T47D (cell line): ENCODE measurements around the gene PGAP3.
A peak's percentile ranks its signal among the peaks of the same experiment; 100 is the strongest.

Experiments
- DNase-seq, 2 experiments: peaks; one replicate each; pipeline versions ENCODE4 v3.0.0 to v3.0.0-alpha.2; 2011 to 2012; ENCODE audit warnings: low read depth in 1 of 2, low spot score in 1 of 2
- JUND ChIP-seq: IDR thresholded peaks from 2 replicates; pipeline ENCODE4 v1.6.1; 2012; ENCODE audit warnings: low read depth
- in situ Hi-C: cut with HindIII; loops from 2 replicates; pipeline ENCODE4 v1.10.0; 2016; ENCODE audit warnings: low sequenced_read_pairs, low pct_unique_long_range_greater_than_20kb

PGAP3 gene

DNA sequence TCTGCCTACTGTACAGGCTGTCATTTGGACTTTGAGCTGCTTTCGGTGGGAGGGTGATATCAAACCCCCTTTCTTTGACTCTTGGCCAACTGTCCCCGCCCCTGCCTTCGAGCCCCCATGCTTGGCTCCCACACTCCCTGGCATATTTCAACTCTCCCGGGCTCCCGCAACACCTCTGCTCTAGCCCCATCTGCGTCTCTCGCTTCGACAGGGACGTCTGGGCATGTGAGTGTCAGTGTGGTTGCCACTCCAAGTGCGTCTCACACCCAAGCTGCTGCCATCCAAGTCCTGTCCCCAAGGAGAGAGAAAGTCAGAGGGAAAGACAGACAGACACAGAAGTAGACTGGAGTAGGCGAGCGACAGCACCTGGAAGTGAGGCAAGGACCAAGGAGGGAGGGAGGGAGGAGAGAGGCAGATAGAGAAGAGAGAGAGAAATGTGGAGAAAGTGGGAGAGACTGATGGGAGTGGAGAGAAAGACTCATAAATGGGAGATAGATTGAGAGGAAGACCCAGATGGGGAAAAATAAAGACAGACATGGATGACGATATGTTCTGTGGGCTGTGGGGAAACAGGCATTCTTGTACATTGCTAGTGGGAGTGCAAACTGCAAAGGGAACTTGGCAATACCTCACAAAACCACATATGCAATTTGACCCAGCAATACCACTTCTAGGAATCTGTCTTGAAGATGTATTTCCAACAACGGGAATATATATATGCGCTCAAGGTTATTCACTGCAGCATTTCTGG is 39.1 kb downstream of the PGAP3 start:
- in situ Hi-C loops = no loop called here
- no peak for TF ChIP-seq JUND

DNA sequence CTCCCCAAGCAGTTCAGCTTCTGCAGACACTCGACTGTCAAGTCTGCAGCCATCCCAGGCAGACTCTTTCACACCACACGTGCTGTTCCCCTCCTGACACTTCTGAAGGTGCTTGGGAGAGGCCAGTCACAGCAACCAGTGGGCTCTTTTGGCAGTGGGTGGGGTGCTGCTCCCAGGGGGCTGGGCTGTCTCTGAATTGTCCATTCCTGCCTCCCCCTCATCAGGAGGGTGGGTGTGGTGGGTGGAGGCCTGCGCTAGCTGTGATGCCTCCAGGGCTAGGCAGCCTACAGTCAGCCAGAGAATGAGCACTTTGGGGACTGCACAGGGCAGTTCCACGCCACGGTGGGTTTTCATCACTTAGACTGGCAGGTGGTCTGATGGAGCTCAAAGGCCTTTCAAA is 40.6 kb downstream of the PGAP3 start:
- DNase-seq = no peak
- TF ChIP-seq JUND = no peak
- in situ Hi-C loops = no loop called here

More for the DNA sequence above, 39.1 kb downstream of the PGAP3 start:
- no peak for DNase-seq

- in situ Hi-C loops = no loop called here
- TF ChIP-seq JUND = no peak
- DNase-seq = no peak
Measured at GRCh38 chr17:39643271-39643670, 44.6 kb downstream of the PGAP3 start.

DNA sequence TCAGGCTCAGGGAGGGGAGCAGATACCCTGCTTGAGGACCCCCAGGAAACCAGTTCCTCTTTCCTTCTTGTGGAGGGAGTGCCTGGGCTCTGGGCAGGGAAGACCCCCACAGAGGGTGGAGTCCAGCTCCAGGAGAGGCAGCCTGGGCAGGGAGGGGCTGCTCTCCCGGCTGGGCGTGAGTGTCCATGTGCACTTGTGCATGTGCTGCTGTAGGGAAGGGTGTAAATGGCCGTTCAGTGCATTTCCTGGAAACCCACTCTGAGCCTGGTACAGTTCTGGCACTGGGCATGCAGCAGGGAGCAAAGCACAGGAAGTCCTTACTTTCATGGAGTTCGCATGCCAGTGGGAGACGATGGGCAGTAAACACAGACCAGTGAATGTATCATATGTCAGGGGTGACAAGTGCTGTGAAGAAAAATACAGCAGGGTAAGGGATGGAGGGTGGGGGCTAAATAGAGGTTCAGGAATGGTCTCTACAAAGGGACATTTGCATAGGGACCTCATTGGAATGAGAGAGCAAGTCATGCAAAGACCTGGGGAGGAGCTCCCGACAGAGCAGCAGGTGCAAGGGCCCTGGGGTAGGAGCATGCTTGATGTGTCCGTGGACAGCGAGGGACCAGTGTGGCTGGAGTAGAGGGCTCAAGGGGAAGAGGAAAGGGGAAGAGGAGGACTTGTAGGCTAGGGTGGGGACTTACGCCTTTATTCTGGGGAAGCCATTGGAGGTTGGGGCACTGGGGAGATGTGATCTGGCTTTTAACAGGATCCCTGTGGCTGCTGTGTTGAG is 45.4 kb downstream of the PGAP3 start:
- no peak for DNase-seq
- TF ChIP-seq JUND = no peak
- in situ Hi-C loops = no loop called here

DNA sequence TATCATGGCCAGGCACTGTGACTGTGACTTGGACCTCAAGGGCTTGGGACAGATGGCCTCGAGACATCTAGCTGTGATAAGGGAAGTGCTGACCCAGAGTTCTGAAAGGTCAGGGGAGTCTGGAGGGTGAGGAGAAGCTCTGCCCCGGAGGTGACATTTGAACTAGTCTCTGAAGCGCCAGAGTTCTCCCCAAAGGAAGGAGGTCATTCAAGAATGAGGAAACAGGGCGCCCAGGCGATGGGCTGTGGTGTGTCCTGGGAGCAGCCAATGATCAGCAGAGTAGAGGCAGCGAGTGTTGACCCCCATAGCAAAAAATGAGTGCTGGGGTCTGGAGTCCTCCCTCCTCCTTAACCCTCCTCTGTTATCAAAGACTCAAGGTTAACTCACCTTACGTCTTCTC is 46.0 kb downstream of the PGAP3 start:
- no peak for DNase-seq
- TF ChIP-seq JUND = no peak
- in situ Hi-C loops = no loop called here

DNA sequence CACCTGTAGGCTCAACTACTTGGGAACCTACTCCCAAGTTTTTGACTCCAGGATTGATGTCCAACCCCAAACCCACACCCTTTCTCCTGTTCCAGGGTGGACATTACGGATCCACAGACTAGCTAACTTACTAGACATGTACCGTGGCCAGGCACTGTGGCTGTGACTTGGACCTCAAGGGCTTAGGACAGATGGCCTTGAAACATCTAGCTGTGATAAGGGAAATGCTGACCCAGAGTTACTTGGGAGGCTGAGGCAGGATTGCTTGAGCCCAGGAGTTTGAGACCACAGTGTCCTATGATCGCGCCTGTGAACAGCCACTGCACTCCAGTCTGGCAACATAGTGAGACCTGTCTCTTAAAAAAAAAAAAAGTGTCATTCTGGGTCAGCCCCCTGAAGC is 46.8 kb downstream of the PGAP3 start:
- in situ Hi-C loops = no loop called here
- TF ChIP-seq JUND = no peak
- DNase-seq = no peak

DNA sequence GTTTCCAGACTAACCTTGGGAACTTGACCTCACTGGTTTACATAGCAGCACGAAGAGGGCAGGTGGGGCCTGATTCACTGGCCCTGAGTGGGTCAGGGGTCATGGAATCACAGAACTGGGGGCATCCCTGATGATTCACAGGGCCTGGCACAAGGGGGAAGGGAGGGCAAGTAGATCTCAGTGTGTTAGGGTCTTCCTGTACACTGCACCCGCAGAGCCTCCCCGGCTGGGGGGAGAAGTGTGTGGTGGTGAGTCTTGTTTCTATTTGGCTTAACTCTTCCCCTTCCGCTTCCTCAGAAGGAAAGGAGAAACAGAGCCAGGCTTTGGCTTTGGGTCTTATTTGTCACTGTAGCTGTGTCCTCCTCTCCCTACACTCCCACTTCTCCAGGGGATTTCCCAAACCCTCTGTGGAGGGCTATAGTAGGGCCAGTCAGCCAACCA is 47.2 kb downstream of the PGAP3 start:
- no peak for DNase-seq
- no peak for TF ChIP-seq JUND
- in situ Hi-C loops = no loop called here

DNA sequence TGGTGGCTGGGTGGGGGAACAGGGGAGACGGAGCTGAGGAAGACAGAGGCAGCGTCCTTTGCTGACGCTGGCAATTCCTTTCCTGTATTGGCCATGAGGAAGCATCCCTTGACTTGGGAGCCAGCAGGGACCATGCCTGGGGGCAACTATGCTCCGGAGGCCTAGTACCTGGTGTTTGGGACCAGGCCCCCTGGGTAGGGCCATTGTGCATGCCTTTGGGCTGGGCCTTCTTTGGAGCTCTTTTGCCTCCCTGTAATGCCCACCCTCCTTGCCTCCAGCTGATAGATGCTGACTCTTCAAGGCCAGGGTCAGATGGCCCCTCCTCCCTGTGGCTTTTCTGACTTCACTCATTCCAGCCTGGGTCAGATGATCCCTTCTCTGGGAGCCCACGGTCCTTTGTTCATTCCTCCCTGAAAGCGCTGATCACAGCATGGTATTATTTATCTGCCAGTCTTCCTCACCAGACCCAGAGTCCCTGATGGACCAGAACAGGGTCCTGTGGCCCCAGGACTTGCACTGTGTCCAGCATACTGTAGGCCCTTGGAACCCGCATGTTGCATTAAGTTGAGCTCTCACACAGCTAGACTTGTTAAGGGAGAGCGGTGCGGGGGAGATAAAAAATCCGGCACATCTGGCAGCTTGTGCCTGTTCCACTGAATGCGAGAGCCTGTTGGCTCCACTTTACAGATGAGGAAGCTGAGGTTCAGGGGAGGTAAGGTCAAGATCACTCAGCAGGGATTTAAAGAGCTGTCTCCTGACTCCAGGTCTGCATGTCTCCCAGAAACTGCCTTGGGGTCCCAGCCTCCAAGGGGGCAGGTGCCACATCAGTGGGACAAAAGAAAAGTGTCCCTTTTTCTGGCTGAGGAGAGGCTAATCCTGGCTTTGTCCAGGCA is 48.0 kb downstream of the PGAP3 start:
- TF ChIP-seq JUND = no peak
- no peak for DNase-seq
- in situ Hi-C loops = no loop called here

- TF ChIP-seq JUND = no peak
- no peak for DNase-seq
- in situ Hi-C loops = no loop called here
Measured at GRCh38 chr17:39639043-39639442, 48.8 kb downstream of the PGAP3 start.

GRCh38 chr17:39638317-39638716 is 49.5 kb downstream of the PGAP3 start:
- in situ Hi-C loops = no loop called here
- no peak for DNase-seq
- no peak for TF ChIP-seq JUND

DNA sequence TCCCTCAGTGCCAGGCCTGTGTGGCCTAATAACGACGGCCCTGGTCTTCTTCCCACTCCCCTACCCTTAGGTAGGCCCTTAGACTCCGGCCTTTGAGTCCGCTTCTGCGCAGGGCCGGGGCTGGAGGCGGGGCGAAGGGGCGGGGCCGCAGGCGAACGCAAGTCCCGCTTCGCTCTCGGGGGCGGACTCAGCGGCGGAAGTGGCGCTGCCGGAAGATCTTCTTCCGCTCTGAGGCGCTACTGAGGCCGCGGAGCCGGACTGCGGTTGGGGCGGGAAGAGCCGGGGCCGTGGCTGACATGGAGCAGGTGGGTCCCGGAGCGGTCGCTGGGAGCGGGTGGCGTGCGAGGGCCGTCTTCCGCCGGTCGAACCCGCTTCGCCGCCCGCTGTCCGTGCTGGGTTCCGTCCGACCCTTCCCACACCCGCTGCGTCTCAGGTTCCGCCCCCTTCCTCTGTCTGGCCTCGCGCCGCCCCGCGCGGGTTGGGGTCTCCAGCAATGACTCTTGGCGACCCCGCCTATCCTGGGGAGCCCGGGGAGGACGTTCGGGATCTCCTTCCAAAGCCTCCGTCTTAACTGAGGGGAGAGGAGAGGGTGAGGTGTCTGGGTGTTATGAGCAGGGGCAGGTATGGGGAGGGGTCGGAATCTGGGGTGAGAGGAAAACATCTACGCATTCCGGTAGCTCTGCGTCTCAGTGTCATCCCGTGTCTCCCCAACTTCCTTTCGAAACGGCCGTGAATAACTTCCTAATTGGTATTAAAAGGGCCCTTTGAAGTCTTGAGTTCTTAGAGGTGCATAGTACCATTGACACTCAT is 50.7 kb downstream of the PGAP3 start, which contains the start of gene STARD3:
STARD3 (plus strand) TSS at position 218 of the 810 bp plus-strand sequence. CDS start 16,388 bp downstream, outside the sequence.
- DNase-seq = peak; percentile 91 to 95
- in situ Hi-C loops = no loop called here
- TF ChIP-seq JUND = no peak

DNA sequence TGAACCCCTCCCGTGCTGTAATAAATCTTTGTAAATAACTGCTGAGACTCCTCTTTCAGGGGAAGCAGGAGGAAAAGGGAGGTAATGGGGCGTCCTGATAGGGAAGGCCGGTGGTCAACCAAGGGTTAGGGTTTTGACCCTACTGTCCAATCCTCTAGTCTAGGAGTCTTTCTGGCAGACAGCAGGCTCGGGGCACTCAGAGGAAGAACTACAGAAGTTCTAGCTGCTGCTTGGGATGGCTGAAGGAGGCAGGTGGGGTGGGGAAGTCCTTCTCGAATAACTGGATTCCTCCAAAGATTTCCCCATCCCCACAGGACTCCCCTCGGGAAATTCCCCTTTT is 51.3 kb downstream of the PGAP3 start:
- TF ChIP-seq JUND = no peak
- in situ Hi-C loops = no loop called here
- no peak for DNase-seq
